SW 1271 (cell line): ENCODE results near the gene C1GALT1C1.
"Not testable (repeated sequence)": the region's sequence is repeated elsewhere in the genome, so short reads cannot be mapped to it uniquely, and the experiment has no call there.

Experiments used
- DNase-seq, 2 experiments: peaks; one replicate each; lab custom pipeline; 2025; lab: John Stamatoyannopoulos, UW

C1GALT1C1 gene

DNA sequence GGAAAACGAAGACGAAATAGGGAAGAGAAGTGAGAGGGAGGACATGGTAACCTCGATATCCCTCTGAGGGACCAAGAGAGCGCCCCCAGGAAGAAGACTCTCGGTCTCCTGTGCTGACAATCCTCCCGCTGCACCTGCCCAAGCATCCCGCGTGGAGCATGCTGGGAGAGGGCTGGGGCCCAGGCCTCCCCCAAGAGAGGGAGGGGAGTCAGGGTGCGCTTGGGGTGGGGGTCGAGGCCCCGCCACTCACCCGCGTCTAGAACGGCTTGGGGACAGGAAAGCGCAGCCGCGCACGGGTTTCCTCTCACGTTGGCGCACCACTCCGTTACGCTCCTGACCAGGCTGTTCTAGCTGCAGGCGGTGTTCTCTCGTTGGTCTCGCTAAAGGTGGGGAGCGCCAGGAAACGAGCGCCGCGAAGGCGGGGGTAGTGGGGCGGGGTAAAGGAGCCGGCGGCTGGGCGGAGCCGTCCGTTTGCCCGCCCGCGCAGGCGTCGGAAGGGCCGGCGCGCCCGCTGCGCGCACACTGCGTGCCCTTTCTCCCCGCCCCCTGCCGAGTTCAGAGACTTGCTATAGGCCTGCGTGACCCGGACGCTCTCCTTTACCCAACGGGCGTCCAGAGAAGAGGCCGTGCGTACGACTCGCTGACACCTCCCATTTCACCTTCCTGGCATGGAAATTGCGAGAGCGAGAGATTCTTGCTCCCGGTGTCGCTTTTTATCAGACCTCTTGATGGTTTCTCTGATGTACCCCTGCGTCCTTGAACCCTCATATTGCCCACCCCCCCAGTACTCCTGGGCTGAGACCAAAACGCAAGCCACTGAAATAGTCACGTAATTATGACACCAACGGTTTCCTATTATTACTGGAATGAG is at the start of gene C1GALT1C1:
C1GALT1C1 (minus strand) TSS at position 388 of the 871 bp plus-strand sequence. CDS start 2,888 bp downstream, outside the sequence.
- DNase-seq = peak; percentile 55 to 79

DNA sequence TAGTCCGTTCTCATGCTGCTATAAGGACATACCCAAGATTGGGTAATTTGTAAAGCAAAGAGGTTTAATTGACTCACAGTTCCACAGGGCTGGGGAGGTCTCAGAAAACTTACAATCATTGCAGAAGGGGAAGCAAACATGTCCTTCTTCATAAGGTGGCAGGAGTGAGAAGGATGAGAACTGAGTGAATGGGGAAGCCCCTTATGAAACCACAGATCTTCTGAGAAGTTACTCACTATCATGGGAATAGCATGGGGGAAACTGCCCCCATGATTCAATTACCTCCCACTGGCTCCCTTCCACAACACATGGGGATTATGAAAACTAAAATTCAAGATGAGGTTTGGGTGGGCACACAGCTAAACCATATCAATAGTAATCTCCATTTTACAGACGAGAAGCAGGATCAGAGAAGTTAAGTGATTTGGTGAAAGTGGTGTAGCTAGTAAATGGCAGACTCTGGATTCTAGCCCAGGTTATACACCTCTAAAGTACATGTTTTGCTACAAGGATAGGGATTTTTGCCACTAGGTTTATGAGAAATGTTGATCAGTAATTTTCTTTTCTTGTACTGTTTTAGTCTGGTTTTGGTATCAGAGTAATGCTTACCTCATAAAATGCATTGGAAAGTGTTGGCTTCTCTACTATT is 47.3 kb upstream of the C1GALT1C1 start:
- no peak for DNase-seq

DNA sequence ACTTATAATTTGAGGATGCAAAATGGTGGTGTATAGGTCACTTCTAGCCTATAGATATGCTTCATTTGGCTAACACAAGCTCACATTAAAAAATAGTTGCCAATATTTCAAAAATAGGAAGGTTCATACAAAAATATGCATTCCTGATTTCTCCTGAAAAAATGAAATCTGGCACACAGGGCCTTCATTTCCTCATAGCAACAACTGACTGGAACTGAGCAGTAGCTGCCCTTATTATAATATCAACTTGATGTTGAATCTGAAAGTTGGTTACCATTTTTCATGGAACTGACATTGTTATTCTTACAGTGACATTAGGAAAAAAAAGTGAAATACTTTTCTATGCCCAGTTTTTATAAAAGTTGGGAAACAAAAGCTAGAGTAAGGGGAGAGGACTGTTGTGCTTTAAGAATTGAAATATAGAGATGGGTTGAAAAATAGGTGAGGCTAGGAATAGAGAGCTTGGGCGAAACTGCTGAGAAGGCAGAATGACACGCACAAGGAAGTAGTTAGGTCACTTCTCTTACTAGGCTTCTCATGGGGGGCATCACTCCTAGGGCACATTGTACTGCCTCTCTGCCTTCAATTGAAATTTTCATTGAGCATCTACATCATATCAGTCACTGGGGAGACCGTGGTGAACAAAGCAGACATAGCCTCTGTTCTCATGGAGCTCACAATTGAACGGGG is 43.1 kb upstream of the C1GALT1C1 start:
- no peak for DNase-seq

DNA sequence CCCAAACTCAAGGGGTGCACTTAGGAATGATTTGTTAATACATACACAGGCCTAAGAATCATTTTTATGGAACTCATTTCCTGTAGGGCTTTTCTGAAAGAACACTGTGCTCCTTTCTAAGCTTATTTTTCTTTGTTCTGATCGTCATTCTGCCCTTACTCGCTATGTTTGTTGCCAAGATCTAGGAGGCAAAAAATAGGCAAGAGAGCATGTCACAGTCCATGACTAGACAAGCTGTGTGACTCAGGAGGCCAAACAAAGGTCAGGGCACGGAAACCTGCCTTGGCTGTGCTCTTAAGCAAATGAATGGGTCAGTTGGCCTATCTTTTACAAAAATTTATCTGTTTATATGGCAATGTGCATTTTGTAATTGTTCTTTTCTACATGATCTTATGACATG is 42.5 kb upstream of the C1GALT1C1 start:
- peak; percentile 0 to 1 for DNase-seq

DNA sequence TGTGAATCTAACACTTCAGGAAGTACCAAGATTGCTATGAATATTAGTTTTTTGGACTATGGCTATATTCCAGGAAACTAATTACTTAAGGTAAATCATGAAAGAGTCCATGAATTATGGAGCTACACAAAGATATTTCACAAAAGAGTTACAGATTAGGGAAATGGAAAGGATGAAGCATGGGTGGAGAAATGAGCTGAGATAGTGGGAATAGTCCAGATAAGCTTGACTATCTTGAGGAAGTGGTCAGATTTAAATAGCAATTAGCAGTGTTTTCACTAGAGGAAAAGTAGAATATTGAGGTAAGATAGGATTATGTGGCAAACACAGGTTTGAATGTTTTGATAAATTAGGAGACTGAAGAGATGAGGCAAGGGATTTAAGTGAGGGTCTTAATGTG is 42.1 kb upstream of the C1GALT1C1 start:
- no peak for DNase-seq

DNA sequence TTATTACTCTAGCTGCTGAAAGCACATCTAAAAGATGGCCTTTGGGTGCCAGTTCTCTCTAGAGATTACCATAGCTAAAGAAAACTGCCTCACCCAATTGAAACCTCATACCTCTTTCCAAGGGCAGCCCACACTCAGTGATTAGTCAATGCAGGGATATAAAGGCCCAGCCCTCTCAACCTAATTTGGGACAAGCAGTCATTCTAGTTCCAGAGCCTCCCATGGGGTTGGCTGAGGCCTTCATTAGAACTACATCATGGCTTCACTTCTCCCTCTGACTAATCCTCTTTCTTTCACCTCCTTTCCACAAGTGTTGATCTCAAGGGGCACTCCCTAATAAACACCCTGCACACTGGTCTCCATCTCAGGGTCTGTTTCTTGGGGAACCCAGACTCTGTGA is 38.5 kb upstream of the C1GALT1C1 start:
- DNase-seq = no peak

DNA sequence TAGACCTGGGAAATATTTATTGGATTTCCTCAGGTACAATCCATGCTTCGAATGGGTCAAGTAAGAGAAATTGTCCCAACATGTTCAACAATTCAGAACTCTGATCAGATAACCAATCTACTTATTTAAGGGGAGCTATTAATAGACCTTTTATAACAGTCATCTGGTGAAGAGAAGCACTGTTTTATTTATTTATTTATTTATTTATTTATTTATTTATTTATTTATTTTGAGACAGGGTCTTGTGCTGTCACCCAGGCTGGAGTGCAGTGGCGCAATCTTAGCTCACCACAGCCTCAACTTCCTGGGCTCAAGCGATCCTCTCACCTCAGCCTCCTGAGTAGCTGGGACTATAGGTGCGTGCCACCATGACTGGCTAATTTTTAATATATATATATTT is 34.7 kb upstream of the C1GALT1C1 start:
- DNase-seq = not testable (repeated sequence)

DNA sequence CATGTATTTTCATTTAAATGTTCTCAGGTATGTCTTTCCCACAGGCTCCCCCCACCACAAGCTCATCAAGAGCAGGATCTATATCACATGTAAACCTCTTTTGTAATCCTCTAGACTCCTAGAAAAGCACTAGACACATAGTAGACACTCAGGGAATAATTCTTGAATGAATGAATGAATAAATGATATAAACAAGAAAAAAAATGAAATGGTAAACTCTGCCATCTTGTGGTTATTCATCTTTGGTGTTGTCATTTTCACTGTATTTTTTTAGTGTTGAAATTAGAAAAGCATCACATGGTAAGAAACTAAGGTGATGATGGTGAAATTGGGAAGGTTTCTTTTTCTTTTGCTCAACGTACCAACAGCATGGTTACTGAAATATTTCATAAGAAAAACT is 34.2 kb upstream of the C1GALT1C1 start:
- peak in 1 of 2 experiments; percentile 6 for DNase-seq

DNA sequence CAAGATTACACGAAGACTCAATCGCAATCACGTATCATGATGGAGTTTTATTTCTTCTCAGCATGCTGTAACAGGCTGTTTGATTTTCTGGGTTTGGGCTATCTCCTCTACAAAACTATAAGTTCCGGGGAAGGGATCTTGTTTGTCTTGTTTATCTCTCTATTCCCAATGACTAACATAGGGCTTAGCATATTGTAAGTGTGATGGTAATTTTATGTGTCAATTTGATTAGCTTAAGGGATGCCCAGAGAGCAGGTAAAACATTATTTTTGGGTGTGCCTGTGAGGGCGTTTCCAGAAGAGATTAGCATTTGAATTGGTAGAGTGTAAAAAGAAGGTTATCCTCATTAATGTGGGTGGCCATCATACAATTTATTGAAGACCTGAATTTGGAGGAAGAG is 32.8 kb upstream of the C1GALT1C1 start:
- no peak for DNase-seq

DNA sequence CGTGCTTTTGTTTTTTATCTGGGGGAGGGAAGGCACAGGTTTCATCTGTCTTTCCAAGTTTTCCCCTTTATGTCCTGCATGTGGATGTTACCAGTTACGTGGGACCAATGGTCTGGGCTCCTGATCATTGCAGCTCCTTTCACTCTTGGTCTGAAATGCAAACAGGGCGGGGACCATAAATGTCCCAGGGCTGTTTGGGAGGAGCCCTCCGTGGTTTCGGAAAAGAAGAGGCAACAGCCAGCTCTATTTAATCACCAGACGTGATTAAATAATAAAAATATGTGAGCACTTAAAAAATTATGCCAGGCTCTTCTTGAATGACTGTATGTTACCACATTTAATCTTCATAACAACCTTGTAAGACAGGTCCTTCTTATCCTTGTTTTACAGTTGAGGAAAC is 30.8 kb upstream of the C1GALT1C1 start:
- no peak for DNase-seq

DNA sequence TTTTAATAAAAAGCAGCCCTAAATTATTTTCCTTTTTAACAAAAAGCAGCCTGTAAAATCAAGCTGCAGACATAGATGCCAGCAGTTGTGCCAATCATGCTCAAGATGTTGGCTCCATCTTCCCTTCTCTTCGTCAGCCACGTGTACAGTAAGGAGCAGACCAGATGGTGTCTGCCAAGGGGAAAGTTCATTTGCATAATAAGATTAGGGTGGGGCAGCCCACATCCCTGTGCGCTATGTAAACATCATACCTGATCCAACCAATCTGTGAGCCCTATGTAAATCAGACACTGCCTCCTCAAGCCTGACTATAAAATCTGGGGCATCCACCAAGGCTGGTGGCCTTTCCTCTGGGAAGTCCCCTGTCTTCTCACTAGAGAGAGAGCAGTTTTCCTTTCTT is 23.1 kb upstream of the C1GALT1C1 start:
- DNase-seq = no peak

DNA sequence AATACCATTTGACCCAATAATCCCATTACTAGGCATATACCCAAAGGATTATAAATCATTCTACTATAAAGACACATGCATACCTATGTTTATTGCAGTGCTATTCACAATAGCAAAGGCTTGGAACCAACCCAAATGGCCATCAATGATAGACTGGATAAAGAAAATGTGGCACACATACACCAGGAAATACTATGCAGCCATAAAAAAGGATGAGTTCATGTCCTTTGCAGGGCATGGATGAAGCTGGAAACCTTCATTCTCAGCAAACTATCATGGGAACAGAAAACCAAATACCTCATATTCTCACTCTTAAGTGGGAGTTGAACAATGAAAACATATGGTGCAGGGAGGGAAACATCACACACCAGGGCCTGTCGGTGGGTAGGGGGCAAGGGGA is 22.4 kb upstream of the C1GALT1C1 start:
- not testable (repeated sequence) for DNase-seq

DNA sequence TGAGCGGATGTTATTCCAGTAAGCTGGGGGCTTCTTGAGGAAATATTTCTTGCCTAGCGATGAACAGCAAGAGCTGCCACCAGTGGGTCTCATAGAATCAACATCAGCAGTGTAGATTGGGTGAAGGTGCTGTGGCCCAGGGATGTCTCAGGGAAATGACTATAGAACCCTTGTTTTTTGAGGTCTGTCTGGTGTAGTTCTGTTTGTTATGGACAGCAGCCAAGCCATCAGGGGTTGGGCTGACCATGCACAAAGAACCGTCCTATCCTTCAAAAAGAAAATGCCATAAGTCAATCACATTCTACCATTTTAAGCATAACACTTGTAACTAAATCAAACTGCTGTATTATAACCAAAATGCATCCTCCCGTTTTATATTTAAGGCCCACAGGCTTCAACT is 17.3 kb upstream of the C1GALT1C1 start:
- no peak for DNase-seq

DNA sequence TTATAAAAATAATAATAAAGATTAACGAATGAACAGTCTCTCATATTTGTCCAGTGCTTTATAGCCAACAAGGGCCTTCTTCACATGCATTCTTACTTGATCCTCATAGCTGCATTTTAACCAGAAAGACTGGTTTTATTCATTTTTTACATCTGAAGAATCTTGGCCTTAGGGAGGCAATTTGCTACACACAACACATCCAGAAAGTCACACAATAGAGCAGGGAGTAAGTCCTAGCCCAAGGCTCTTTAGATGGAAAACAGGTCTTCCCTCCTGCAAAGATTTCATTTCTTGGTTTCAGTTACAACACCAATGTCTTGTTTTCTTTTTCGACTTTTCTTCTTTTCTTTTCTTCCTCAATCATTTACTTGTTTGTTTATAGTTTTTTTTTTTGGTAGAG is 13.0 kb upstream of the C1GALT1C1 start:
- no peak for DNase-seq

DNA sequence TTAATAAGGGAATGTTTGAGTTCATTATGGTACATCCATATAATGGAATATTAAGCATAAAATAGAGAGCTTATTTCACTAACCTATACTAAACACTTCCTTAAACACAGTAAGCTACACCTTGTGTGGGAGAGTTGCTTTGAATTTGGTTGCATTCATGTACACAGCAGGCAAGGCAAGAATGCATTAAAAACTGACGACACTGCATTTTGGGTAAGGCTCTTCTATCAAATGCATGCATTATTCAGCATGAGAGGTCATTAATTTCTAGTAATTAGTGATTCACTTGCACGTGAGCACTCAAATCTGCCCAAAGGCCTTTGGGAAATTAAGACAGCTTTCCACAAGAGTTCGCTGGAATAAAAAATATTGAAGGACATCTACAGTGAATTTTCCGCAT is 8.8 kb upstream of the C1GALT1C1 start:
- no peak for DNase-seq

DNA sequence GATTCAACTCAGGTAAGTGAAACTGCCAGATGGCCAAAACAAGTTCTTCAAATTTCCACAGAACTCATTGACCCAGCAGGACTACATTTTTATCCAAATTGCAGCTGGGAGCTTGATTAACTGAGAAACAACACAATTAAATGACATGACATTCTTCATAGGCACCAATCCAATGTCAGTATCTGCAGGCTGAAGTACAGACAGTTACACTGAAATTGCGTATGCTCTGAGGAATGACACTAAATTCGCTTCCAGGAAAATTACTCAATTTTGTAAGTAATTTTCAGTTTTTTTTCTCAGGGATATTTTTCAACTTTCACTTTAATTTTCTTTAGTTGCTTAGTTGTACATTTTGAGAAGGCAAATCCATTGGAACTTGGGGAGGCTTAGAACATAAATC is 4.5 kb downstream of the C1GALT1C1 start:
- no peak for DNase-seq

DNA sequence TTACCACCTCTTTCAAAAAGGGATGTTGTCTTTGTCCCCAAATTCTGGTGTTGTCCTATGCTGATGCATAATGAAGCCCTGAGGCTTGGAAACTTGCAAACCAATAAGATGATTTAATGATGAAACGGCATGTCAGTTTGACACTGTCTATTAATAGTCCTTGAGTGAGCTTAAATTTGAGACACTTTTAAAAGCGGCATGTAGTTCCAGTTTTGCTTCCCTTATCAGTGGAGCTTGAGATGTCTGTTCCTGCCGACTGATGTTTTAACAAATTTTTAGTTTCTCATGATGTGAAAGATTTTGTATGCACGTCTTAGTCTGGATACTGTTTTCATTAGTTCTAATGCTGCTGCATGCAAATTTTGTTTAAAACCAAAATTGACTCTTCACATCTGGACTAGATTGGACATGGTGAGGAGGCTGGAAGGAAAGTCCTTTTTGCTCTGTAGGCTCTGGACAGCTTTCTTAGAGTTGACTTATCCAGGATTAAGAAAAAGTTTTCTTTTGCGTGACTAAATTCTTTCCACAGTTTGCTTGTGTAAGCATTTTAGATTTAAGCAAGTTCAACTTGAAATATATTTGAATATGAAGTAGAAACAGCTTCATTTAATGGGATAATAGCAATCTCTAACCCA is 11.7 kb downstream of the C1GALT1C1 start:
- no peak for DNase-seq

DNA sequence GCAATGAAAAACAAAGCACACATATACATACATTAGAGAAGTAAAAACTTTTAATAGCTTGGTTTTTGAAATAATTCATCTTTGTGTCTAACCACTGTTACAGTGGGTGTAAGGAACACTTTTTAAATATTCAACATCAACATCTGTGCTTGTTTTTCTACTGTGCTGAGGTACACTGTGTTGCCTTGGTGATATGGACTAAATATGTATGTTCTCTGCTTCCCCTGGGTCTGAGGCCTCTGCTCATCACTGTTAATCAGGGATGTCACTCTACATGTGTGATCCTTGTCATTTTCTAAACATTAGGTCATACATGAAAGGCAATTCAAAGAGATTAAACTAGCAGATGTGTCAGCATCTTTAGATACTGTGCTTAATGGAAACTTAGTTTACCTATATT is 15.0 kb downstream of the C1GALT1C1 start:
- DNase-seq = no peak

DNA sequence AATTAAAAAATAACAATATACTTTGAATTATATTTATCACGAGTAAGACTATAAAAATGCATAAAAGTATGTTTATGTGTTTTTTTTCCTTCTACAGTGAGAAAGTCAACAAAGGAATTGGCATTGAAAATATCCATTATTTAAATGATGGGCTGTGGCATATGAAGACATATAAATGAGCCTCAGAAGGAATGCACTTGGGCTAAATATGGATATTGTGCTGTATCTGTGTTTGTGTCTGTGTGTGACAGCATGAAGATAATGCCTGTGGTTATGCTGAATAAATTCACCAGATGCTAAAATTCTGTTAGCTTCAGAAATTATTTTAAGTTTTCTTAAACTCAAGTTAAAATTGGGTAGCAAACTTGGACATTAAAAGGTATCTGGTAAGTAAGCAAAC is 17.8 kb downstream of the C1GALT1C1 start:
- no peak for DNase-seq

DNA sequence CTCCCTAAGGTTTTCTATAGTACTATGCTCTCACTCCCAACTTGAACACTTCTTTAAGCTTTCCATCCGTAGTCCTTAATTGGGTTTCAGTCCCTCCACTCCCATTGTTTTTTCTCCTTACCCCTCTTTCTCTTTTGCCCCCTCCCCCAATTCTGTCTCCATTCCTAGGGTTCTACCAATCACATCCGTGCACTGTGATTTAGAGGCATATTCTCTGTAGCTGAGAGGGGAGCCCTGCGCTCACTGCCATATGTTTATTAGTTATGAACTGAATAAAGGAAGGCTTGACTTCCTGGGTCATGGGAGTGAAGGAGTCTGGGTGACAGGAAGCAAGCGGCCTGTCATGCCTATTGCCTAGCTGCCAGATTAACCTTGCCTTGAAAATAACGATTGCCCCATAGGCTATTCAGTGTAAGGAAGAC is 25.5 kb downstream of the C1GALT1C1 start:
- DNase-seq = peak in 1 of 2 experiments; percentile 8

DNA sequence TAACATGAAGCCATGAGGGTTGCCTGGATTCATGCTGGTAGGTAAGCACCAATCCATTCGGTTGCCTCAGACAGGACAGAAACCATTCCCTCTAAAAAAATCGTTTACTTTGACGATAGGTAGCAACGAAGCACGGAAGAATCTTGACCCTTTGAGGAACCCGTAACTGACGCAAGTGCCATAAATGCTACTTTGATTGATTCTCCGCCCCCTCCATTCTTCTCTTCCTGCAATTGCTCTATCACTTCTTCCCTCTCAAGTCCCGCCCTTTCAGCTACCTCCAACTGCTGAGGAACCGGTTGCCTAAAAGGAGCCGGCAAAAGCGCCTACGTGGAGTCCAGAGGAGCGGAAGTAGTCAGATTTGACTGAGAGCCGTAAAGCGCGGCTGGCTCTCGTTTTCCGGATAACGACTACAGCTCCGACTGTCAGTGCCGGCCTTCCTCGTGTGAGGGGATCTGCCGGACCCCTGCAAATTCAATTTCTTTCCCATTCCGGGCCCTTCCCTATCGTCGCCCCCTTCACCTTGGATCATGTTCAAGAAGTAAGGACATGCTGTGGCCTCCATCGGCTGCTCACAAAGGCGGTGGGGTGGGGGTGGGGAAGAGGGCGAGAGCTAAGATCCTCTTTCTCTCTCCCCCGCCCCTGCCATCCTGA is 26.0 kb downstream of the C1GALT1C1 start, which contains the start of gene MCTS1:
MCTS1 (plus strand) TSS at position 395 of the 654 bp plus-strand sequence; CDS start at position 531, 136 bp downstream.
- DNase-seq = peak; percentile 81 to 89

DNA sequence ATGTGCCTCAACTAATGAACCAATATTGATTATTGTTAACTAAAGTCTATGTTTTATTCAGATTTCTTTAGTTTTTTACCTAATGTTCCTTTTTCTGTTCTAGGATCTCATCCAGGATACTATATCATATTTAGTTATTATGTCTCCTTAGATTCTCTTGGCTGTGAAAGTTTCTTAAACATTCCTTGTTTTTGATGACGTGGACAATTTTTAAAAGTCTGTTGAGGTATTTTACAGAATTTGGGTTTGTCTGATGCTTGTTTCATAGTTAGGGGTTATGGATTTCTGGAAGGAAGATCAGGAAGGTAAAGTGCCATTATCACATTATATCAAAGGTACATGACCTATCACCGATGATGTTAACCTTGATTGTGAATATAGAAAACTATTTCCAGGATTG is 44.2 kb downstream of the C1GALT1C1 start:
- DNase-seq = no peak
